Measurements from ENCODE around the gene GMPPA.
A peak's percentile ranks its signal among the peaks of the same experiment; 100 is the strongest.

The GMPPA gene

DNA sequence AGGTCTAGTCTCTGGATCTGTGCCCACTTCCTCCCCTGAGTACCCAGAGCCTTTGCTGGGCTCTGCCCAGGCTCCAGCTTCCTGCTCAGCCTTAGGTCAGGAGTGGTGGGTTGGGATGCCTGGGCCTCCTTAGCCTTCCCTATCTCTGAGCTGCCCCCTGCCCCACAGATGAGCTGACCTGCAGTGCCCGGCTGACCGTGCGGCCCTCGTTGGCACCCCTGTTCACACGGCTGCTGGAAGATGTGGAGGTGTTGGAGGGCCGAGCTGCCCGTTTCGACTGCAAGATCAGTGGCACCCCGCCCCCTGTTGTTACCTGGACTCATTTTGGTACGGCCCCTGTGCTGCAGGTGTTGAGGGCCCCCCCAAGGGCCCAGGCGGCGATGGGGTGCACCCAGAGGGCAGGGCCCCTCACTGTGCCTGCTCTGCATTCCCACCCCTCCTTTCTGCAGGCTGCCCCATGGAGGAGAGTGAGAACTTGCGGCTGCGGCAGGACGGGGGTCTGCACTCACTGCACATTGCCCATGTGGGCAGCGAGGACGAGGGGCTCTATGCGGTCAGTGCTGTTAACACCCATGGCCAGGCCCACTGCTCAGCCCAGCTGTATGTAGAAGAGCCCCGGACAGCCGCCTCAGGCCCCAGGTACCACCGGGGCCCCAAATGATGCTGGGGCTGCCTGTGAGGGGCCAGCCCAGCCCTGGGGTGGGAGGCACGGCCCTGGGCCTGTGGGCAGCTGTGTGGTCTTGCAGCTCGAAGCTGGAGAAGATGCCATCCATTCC, 30.1 kb upstream of the GMPPA start:
- no peaks in the 10 kb centered on the region for H3K36me3 ChIP-seq (ENCODE audit: control insufficient read depth, insufficient read depth, low read length)
- H3K4me3 ChIP-seq (ENCODE audit: insufficient read depth, low read depth, low read length): no peak overlapping the region
- no peaks in the 10 kb centered on the region for H3K27me3 ChIP-seq (ENCODE audit: control insufficient read depth, insufficient read depth, low read length, poor library complexity, severe bottlenecking)
- H3K4me1 ChIP-seq (ENCODE audit: control insufficient read depth, insufficient read depth, low read length): no peaks in the 10 kb centered on the region
- WGBS, 2 experiments: 94% methylated on average over 23 of the region's 23 CpGs
- no peaks in the 10 kb centered on the region for H3K9me3 ChIP-seq (ENCODE audit: control insufficient read depth, low read length)
- H3K27ac ChIP-seq (ENCODE audit: insufficient read depth, low read depth, low read length, poor library complexity, severe bottlenecking): no peak overlapping the region

GRCh38 chr2:219469186-219469724, 29.4 kb upstream of the GMPPA start:
- H3K27ac ChIP-seq (ENCODE audit: insufficient read depth, low read depth, low read length, poor library complexity, severe bottlenecking): no peak overlapping the region
- no peaks in the 10 kb centered on the region for H3K36me3 ChIP-seq (ENCODE audit: control insufficient read depth, insufficient read depth, low read length)
- H3K27me3 ChIP-seq (ENCODE audit: control insufficient read depth, insufficient read depth, low read length, poor library complexity, severe bottlenecking): no peaks in the 10 kb centered on the region
- H3K4me3 ChIP-seq (ENCODE audit: insufficient read depth, low read depth, low read length): no peak overlapping the region
- H3K9me3 ChIP-seq (ENCODE audit: control insufficient read depth, low read length): no peaks in the 10 kb centered on the region
- WGBS, 2 experiments: 93% methylated on average over 16 of the region's 16 CpGs
- H3K4me1 ChIP-seq (ENCODE audit: control insufficient read depth, insufficient read depth, low read length): no peaks in the 10 kb centered on the region

GRCh38 chr2:219470429-219470828, 28.3 kb upstream of the GMPPA start:
- Histone ChIP-seq H3K4me3 (ENCODE audit: insufficient read depth, low read depth, low read length) (no peak overlapping the region), H3K27ac (ENCODE audit: insufficient read depth, low read depth, low read length, poor library complexity, severe bottlenecking) (no peak overlapping the region), H3K9me3 (ENCODE audit: control insufficient read depth, low read length) (no peaks in the 10 kb centered on the region), H3K27me3 (ENCODE audit: control insufficient read depth, insufficient read depth, low read length, poor library complexity, severe bottlenecking) (no peaks in the 10 kb centered on the region), H3K36me3 (ENCODE audit: control insufficient read depth, insufficient read depth, low read length) (no peaks in the 10 kb centered on the region), H3K4me1 (ENCODE audit: control insufficient read depth, insufficient read depth, low read length) (no peaks in the 10 kb centered on the region)
- 93 to 95% methylated on average over 4 of the region's 4 CpGs for WGBS, 2 experiments

- no peaks in the 10 kb centered on the region for H3K27me3 ChIP-seq (ENCODE audit: control insufficient read depth, insufficient read depth, low read length, poor library complexity, severe bottlenecking)
- no peak overlapping the region for H3K27ac ChIP-seq (ENCODE audit: insufficient read depth, low read depth, low read length, poor library complexity, severe bottlenecking)
- no peaks in the 10 kb centered on the region for H3K36me3 ChIP-seq (ENCODE audit: control insufficient read depth, insufficient read depth, low read length)
- no peaks in the 10 kb centered on the region for H3K9me3 ChIP-seq (ENCODE audit: control insufficient read depth, low read length)
- 88% methylated on average over 22 of the region's 22 CpGs for WGBS, 2 experiments
- H3K4me3 ChIP-seq (ENCODE audit: insufficient read depth, low read depth, low read length): no peak overlapping the region
- no peaks in the 10 kb centered on the region for H3K4me1 ChIP-seq (ENCODE audit: control insufficient read depth, insufficient read depth, low read length)
Measured at GRCh38 chr2:219471476-219472371, 27.0 kb upstream of the GMPPA start.

DNA sequence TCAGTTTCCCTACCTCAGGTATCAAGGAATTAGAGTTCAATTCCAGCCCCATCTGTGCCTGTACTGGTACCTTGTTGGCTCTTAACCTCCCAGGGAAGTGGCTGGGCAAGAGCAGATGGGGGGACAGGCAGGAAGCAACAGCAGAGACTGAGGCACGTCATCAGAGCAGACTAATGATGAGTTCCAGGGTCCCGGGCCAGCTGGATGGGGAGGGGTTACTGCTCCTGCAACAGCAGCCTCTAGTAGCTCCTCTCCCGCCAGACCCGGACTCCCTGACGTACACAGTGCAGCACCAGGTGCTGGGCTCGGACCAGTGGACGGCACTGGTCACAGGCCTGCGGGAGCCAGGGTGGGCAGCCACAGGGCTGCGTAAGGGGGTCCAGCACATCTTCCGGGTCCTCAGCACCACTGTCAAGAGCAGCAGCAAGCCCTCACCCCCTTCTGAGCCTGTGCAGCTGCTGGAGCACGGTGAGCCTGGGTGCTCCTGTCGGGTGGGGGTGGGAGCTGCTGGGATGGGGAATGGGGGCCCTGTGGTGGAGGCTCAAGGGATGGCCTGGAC, 26.0 kb upstream of the GMPPA start:
- no peaks in the 10 kb centered on the region for H3K36me3 ChIP-seq (ENCODE audit: control insufficient read depth, insufficient read depth, low read length)
- no peaks in the 10 kb centered on the region for H3K4me1 ChIP-seq (ENCODE audit: control insufficient read depth, insufficient read depth, low read length)
- WGBS, 2 experiments: 93 to 95% methylated on average over 12 of the region's 12 CpGs
- no peaks in the 10 kb centered on the region for H3K9me3 ChIP-seq (ENCODE audit: control insufficient read depth, low read length)
- H3K4me3 ChIP-seq (ENCODE audit: insufficient read depth, low read depth, low read length): no peak overlapping the region
- H3K27me3 ChIP-seq (ENCODE audit: control insufficient read depth, insufficient read depth, low read length, poor library complexity, severe bottlenecking): no peaks in the 10 kb centered on the region
- H3K27ac ChIP-seq (ENCODE audit: insufficient read depth, low read depth, low read length, poor library complexity, severe bottlenecking): no peak overlapping the region

DNA sequence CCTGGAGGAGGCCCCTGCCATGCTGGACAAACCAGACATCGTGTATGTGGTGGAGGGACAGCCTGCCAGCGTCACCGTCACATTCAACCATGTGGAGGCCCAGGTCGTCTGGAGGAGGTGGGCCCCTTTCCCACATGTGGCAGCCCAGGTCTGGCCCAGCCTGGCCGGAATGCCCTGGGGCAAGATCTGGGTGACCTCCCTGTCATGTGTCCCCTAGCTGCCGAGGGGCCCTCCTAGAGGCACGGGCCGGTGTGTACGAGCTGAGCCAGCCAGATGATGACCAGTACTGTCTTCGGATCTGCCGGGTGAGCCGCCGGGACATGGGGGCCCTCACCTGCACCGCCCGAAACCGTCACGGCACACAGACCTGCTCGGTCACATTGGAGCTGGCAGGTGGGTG, 25.2 kb upstream of the GMPPA start:
- Histone ChIP-seq H3K9me3 (ENCODE audit: control insufficient read depth, low read length) (no peaks in the 10 kb centered on the region), H3K4me1 (ENCODE audit: control insufficient read depth, insufficient read depth, low read length) (no peaks in the 10 kb centered on the region), H3K36me3 (ENCODE audit: control insufficient read depth, insufficient read depth, low read length) (no peaks in the 10 kb centered on the region), H3K27me3 (ENCODE audit: control insufficient read depth, insufficient read depth, low read length, poor library complexity, severe bottlenecking) (no peaks in the 10 kb centered on the region), H3K4me3 (ENCODE audit: insufficient read depth, low read depth, low read length) (no peak overlapping the region), H3K27ac (ENCODE audit: insufficient read depth, low read depth, low read length, poor library complexity, severe bottlenecking) (no peak overlapping the region)
- 93% methylated on average over 18 of the region's 18 CpGs for WGBS, 2 experiments

DNA sequence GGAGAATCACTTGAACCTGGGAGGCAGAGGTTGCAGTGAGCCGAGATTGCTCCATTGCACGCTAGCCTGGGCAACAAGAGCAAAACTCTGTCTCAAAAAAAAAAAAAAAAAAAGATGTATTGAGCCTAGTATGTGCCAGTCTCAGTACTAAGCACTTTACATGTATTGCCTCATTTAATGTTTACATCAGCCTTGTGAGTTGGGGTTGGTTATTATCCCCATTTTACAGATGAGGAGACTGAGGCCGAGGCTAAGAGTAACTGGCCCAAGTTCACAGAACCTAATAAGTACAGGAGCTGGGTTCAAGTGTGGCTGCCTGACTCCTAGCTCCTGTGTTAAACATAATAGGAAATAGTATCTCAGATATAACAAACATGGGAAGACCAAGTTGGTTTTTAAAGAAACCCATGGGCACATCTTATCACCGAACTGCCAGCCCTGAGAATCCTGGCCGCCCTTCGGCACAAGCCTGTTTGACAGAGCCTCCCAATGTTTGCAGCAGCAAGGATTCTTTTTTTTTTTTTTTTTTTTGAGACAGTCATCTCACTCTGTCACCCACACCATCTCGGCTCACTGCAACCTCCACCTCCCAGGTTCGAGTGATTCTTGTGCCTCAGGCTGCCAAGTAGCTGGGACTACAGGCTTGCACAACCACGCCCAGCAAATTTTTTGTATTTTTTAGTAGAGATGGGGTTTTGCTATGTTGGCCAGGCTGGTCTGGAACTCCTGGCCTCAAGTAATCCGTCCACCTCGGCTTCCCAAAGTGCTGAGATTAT, 24.2 kb upstream of the GMPPA start:
- WGBS, 2 experiments: 87 to 88% methylated on average over 11 of the region's 11 CpGs
- H3K27me3 ChIP-seq (ENCODE audit: control insufficient read depth, insufficient read depth, low read length, poor library complexity, severe bottlenecking): no peaks in the 10 kb centered on the region
- no peaks in the 10 kb centered on the region for H3K9me3 ChIP-seq (ENCODE audit: control insufficient read depth, low read length)
- H3K36me3 ChIP-seq (ENCODE audit: control insufficient read depth, insufficient read depth, low read length): no peaks in the 10 kb centered on the region
- no peak overlapping the region for H3K27ac ChIP-seq (ENCODE audit: insufficient read depth, low read depth, low read length, poor library complexity, severe bottlenecking)
- H3K4me3 ChIP-seq (ENCODE audit: insufficient read depth, low read depth, low read length): no peak overlapping the region
- no peaks in the 10 kb centered on the region for H3K4me1 ChIP-seq (ENCODE audit: control insufficient read depth, insufficient read depth, low read length)

DNA sequence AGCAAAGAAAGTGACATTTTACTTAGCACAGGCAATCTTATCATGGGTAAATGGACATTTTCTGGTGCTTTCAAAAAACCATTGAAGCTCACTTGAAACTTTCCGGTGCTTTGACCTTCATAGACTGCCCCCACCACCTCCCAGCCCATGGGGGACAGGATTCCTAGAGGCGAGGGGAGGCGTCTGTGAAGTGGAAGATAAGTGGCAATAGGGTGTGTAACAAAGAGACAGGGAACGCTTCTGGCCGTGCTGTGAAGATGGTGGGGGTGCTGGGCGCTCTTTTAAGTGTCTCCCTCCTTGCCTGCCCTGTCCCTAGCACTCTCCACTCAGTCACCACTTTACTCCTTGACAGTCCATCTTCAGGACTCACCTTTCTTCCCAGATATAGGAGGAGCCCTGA, 23.4 kb upstream of the GMPPA start:
- no peaks in the 10 kb centered on the region for H3K27me3 ChIP-seq (ENCODE audit: control insufficient read depth, insufficient read depth, low read length, poor library complexity, severe bottlenecking)
- 82 to 87% methylated on average over 6 of the region's 6 CpGs for WGBS, 2 experiments
- no peak overlapping the region for H3K27ac ChIP-seq (ENCODE audit: insufficient read depth, low read depth, low read length, poor library complexity, severe bottlenecking)

DNA sequence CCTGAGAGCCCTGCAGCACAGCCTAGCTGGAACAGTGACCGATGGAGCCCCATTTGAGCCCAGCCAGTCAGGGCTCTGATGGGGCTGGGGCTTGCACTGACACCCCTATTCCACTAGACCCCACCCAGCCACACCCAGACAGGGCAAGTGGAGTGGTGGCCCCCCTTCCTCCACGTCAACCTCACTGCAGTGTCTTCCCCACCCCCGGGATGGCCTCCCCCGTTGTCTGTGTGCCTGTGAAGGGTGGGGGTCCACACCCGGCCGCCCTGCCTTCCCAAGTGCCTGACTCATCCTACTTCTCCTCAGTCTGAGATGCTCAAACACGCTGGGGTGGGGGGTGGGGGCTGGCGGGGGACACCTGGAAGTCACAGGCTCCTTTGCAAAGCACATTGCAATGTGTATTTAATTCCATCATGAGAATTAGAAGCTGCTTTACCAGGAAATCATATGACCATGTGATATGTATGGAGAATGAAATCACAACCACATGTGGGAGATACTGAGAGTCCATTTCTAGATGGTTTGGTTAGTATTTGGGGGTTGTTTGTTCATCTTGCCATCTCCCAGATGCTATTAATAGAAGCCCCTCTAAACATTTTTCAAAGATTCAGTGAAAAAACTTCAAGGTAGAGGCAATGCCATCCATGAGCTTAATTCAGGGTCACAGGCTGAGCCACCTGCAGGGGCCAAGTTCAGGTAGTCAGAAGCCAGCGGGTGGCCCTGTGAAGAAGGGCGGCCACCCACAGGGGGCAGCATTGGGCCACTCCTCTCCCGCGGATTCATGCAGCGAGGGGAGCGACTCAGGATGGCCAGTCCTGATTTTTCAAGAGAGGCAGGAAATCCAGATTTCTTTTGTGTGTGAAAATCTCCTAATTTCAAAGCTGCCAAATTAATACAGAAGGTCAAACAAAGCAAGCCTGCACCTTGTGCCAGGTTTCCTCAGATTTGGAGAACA, 22.7 kb upstream of the GMPPA start:
- Histone ChIP-seq H3K4me1 (ENCODE audit: control insufficient read depth, insufficient read depth, low read length) (no peaks in the 10 kb centered on the region), H3K9me3 (ENCODE audit: control insufficient read depth, low read length) (no peaks in the 10 kb centered on the region), H3K27me3 (ENCODE audit: control insufficient read depth, insufficient read depth, low read length, poor library complexity, severe bottlenecking) (no peaks in the 10 kb centered on the region), H3K27ac (ENCODE audit: insufficient read depth, low read depth, low read length, poor library complexity, severe bottlenecking) (no peak overlapping the region), H3K36me3 (ENCODE audit: control insufficient read depth, insufficient read depth, low read length) (no peaks in the 10 kb centered on the region), H3K4me3 (ENCODE audit: insufficient read depth, low read depth, low read length) (peak overlapping the region; percentile 28)
- WGBS, 2 experiments: 37 to 40% methylated on average over 13 to 14 of the region's 14 CpGs

More for the DNA sequence above, 23.4 kb upstream of the GMPPA start:
- Histone ChIP-seq H3K4me1 (ENCODE audit: control insufficient read depth, insufficient read depth, low read length) (no peaks in the 10 kb centered on the region), H3K4me3 (ENCODE audit: insufficient read depth, low read depth, low read length) (no peak overlapping the region), H3K36me3 (ENCODE audit: control insufficient read depth, insufficient read depth, low read length) (no peaks in the 10 kb centered on the region), H3K9me3 (ENCODE audit: control insufficient read depth, low read length) (no peaks in the 10 kb centered on the region)

Measured in ectodermal cell (in vitro differentiated cells).